Limb (tissue), 2 donors: ENCODE data around the gene CDC42BPA.

Source experiments
- DNase-seq, 2 donors: peaks; one replicate each; pipeline ENCODE4 v3.0.0-alpha.2; 2016; ENCODE audit errors: extremely low spot score in 2 of 2

CDC42BPA gene

GRCh38 chr1:227335242-227336020 lies 17.1 kb upstream of the CDC42BPA start:
- DNase-seq, result no peak

- no peak for DNase-seq
Observed at GRCh38 chr1:227333423-227333822, 15.1 kb upstream of the CDC42BPA start.

- DNase-seq, result no peak
Observed at GRCh38 chr1:227330279-227331076, 12.2 kb upstream of the CDC42BPA start.

- no peak for DNase-seq
Observed at GRCh38 chr1:227328405-227329019, 10.2 kb upstream of the CDC42BPA start.

GRCh38 chr1:227325156-227325555 lies 6.9 kb upstream of the CDC42BPA start:
- DNase-seq, result no peak

- DNase-seq, result no peak
Observed at GRCh38 chr1:227323967-227324268, 5.6 kb upstream of the CDC42BPA start.

GRCh38 chr1:227323171-227323966 lies 5.1 kb upstream of the CDC42BPA start:
- DNase-seq, result no peak

GRCh38 chr1:227322376-227322775 lies 4.1 kb upstream of the CDC42BPA start:
- no peak for DNase-seq

- DNase-seq, result no peak
Observed at GRCh38 chr1:227321035-227321434, 2.7 kb upstream of the CDC42BPA start.

- DNase-seq, result no peak
Observed at GRCh38 chr1:227320476-227320875, 2.2 kb upstream of the CDC42BPA start.

GRCh38 chr1:227318853-227319607 lies 738 bp upstream of the CDC42BPA start:
- peak; percentile 27 to 76 for DNase-seq

- DNase-seq, result peak; percentile 72 to 83
Observed at GRCh38 chr1:227317523-227318015, 723 bp downstream of the CDC42BPA start.

- DNase-seq, result peak in 1 of 2 donors; percentile 32
Observed at GRCh38 chr1:227317011-227317451, 1.3 kb downstream of the CDC42BPA start.

GRCh38 chr1:227316456-227316855 lies 1.8 kb downstream of the CDC42BPA start:
- DNase-seq, result no peak

GRCh38 chr1:227315629-227316346 lies 2.5 kb downstream of the CDC42BPA start:
- DNase-seq, result peak in 1 of 2 donors; percentile 32

- DNase-seq, result no peak
Observed at GRCh38 chr1:227314014-227314848, 4.1 kb downstream of the CDC42BPA start.

GRCh38 chr1:227312361-227313025 lies 5.8 kb downstream of the CDC42BPA start:
- DNase-seq, result no peak

- DNase-seq, result no peak
Observed at GRCh38 chr1:227311389-227312001, 6.8 kb downstream of the CDC42BPA start.
